Ishikawa (cell line): ENCODE results near the gene NXN.

Experiments used
- CREB1 ChIP-seq: IDR thresholded peaks from 2 replicates; pipeline ENCODE4 v1.6.1; 2012; ENCODE audit warnings: low read depth
- TEAD4 ChIP-seq: IDR thresholded peaks from 2 replicates; pipeline ENCODE4 v1.6.1; 2012

GRCh38 chr17:970364-970763 is 9.2 kb downstream of the NXN start:
- TF ChIP-seq TEAD4, result no peak
- TF ChIP-seq CREB1, result no peak
